ENCODE results near the gene ITGA2B.

DNA sequence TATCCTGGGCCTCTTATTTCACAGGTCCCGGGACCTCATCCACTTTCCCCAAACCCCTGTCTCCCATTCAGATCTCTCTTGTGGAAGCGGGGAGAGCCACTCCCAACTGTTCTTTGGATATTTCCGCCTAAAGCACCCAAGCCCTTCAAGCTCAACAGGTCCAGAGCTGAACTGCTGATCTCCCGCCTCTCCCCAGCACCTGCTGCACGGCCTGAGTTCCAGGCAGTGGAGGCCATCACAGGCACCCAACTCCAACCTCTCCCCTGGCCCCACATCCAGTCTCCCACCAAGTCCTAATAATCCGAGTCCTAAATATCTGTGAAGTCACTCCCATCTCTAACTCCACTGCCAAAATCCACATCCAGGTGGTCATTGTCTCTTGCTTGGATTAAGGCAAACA, 6.5 kb downstream of the ITGA2B start:
- TF ChIP-seq, protein P1, sequence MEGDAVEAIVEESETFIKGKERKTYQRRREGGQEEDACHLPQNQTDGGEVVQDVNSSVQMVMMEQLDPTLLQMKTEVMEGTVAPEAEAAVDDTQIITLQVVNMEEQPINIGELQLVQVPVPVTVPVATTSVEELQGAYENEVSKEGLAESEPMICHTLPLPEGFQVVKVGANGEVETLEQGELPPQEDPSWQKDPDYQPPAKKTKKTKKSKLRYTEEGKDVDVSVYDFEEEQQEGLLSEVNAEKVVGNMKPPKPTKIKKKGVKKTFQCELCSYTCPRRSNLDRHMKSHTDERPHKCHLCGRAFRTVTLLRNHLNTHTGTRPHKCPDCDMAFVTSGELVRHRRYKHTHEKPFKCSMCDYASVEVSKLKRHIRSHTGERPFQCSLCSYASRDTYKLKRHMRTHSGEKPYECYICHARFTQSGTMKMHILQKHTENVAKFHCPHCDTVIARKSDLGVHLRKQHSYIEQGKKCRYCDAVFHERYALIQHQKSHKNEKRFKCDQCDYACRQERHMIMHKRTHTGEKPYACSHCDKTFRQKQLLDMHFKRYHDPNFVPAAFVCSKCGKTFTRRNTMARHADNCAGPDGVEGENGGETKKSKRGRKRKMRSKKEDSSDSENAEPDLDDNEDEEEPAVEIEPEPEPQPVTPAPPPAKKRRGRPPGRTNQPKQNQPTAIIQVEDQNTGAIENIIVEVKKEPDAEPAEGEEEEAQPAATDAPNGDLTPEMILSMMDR (CRISPR knock-in tag; IDR thresholded peaks at IDR 0.05) = no peak
- TF ChIP-seq ZNF512 (CRISPR knock-in tag; IDR thresholded peaks at IDR 0.05) = no peak
- no peak for TF ChIP-seq CHD2 (IDR thresholded peaks at IDR 0.05; ENCODE audit: low read depth, low read length)
- no peak for TF ChIP-seq ZNF230 (CRISPR knock-in tag; IDR thresholded peaks at IDR 0.05)
- TF ChIP-seq SRY (CRISPR knock-in tag; IDR thresholded peaks at IDR 0.05) = no peak
- TF ChIP-seq SMYD3 (CRISPR knock-in tag; IDR thresholded peaks at IDR 0.05) = no peak
- TF ChIP-seq KDM5A (IDR thresholded peaks at IDR 0.05; ENCODE audit: borderline replicate concordance, low read length) = no peak
- no peak for TF ChIP-seq CHD4 (IDR thresholded peaks at IDR 0.05; ENCODE audit: borderline replicate concordance, low read length)
- TF ChIP-seq, protein P2, sequence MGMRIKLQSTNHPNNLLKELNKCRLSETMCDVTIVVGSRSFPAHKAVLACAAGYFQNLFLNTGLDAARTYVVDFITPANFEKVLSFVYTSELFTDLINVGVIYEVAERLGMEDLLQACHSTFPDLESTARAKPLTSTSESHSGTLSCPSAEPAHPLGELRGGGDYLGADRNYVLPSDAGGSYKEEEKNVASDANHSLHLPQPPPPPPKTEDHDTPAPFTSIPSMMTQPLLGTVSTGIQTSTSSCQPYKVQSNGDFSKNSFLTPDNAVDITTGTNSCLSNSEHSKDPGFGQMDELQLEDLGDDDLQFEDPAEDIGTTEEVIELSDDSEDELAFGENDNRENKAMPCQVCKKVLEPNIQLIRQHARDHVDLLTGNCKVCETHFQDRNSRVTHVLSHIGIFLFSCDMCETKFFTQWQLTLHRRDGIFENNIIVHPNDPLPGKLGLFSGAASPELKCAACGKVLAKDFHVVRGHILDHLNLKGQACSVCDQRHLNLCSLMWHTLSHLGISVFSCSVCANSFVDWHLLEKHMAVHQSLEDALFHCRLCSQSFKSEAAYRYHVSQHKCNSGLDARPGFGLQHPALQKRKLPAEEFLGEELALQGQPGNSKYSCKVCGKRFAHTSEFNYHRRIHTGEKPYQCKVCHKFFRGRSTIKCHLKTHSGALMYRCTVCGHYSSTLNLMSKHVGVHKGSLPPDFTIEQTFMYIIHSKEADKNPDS (CRISPR knock-in tag; IDR thresholded peaks at IDR 0.05) = no peak
- no peak for TF ChIP-seq ZBTB37 (CRISPR knock-in tag; IDR thresholded peaks at IDR 0.05)
- TF ChIP-seq ZNF660 (CRISPR knock-in tag; IDR thresholded peaks at IDR 0.05; ENCODE audit: borderline replicate concordance, low read depth) = no peak
